ENCODE data around the gene RIPK3. TPM values are rescaled to one million over a fixed set of nuclear protein-coding genes. Genes with fewer than 3 reads are reported as not detected.

Gene RIPK3
- total and polyA plus RNA-seq, 2 of the 8 experiments (the other 6 are each of a cell fraction or from before 2014, with no cell fraction given) = 0.24 to 0.39 TPM

- ChIA-PET POLR2A (ENCODE audit: partially characterized antibody) (interaction anchor here (1.0 to 2.1 kb wide), 9 partner anchors 9 to 49 kb away, joined by 3 to 13 read pairs (median 4); partner anchors contain the start of gene TINF2), CTCF (ENCODE audit: partially characterized antibody) (interaction anchor here (0.8 to 5.5 kb wide), 8 partner anchors 11 to 87 kb away, joined by 3 to 51 read pairs (median 20); partner anchors contain the start of genes CIDEB, RABGGTA, TINF2 and TSSK4)
- no peak overlapping the region for H3K4me2 ChIP-seq (ENCODE audit: insufficient read depth in 1 of 2, low read depth in 2 of 2, low read length in 2 of 2)
- no peak overlapping the region for H2AFZ ChIP-seq (ENCODE audit: low read length)
- no peaks in the 10 kb centered on the region for H3K4me1 ChIP-seq (replicated peaks in 1 of 4; ENCODE audit: control insufficient read depth in 3 of 4, insufficient read depth in 4 of 4, low read length in 3 of 4)
- WGBS, 2 experiments (ENCODE audit: extremely low coverage in 1 of 2, insufficient coverage in 1 of 2, insufficient read length in 1 of 2, insufficient replicate concordance in 2 of 2, low coverage in 1 of 2, low lambda C conversion rate in 2 of 2, missing lambda C conversion rate in 1 of 2) = 79% methylated on average over 11 of the region's 11 CpGs; no CpG with 5 or more reads in 1 of the 2 experiments
- no peaks in the 10 kb centered on the region for H3K27me3 ChIP-seq (replicated peaks in 1 of 4; ENCODE audit: control insufficient read depth in 3 of 4, extremely low read depth in 1 of 4, insufficient read depth in 3 of 4, low read length in 3 of 4)
- no peak overlapping the region for H2BK15ac ChIP-seq (ENCODE audit: low read length)
- H3K18ac ChIP-seq (ENCODE audit: extremely low read depth, low read length) = no peak overlapping the region
- no peak overlapping the region for H2BK120ac ChIP-seq (replicated peaks; ENCODE audit: low read depth, low read length)
- H3K4me3 ChIP-seq (ENCODE audit: extremely low read depth in 1 of 4, insufficient read depth in 2 of 4, low read depth in 3 of 4, low read length in 4 of 4) = no peak overlapping the region
- no peak overlapping the region for H4K91ac ChIP-seq (replicated peaks; ENCODE audit: insufficient read length, low read length)
- DNase-seq (ENCODE audit: low read depth in 1 of 2, low spot score in 2 of 2) (no peak), FAIRE-seq (no peak)
- H3K14ac ChIP-seq (ENCODE audit: insufficient read length) = no peak overlapping the region
- H3K9me3 ChIP-seq (ENCODE audit: insufficient read depth in 2 of 2, low read depth in 1 of 2, low read length in 1 of 2) = no peaks in the 10 kb centered on the region
- no peak overlapping the region for H2AK5ac ChIP-seq (ENCODE audit: low read depth, low read length)
- no peaks in the 10 kb centered on the region for H3K79me1 ChIP-seq (ENCODE audit: low read depth, low read length)
- H3K9ac ChIP-seq (replicated peaks in 1 of 4; ENCODE audit: extremely low read depth in 1 of 4, low read depth in 3 of 4, low read length in 3 of 4) = no peak overlapping the region
- H3K23me2 ChIP-seq (ENCODE audit: low read depth, low read length) = no peaks in the 10 kb centered on the region
- TF ChIP-seq USF2 (IDR thresholded peaks at IDR 0.05; ENCODE audit: low read length) (no peak), HDAC2 (IDR thresholded peaks at IDR 0.05; ENCODE audit: borderline replicate concordance in 1 of 2, low read depth in 2 of 2, low read length in 2 of 2) (no peak), TBP (IDR thresholded peaks at IDR 0.05; ENCODE audit: low read depth, low read length) (no peak), TEAD4 (IDR thresholded peaks at IDR 0.05; ENCODE audit: low read depth, low read length) (no peak)
- TF ChIP-seq, protein P1, sequence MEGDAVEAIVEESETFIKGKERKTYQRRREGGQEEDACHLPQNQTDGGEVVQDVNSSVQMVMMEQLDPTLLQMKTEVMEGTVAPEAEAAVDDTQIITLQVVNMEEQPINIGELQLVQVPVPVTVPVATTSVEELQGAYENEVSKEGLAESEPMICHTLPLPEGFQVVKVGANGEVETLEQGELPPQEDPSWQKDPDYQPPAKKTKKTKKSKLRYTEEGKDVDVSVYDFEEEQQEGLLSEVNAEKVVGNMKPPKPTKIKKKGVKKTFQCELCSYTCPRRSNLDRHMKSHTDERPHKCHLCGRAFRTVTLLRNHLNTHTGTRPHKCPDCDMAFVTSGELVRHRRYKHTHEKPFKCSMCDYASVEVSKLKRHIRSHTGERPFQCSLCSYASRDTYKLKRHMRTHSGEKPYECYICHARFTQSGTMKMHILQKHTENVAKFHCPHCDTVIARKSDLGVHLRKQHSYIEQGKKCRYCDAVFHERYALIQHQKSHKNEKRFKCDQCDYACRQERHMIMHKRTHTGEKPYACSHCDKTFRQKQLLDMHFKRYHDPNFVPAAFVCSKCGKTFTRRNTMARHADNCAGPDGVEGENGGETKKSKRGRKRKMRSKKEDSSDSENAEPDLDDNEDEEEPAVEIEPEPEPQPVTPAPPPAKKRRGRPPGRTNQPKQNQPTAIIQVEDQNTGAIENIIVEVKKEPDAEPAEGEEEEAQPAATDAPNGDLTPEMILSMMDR (IDR thresholded peaks at IDR 0.05; ENCODE audit: control extremely low read depth in 1 of 3, insufficient read depth in 1 of 3, low read depth in 1 of 3, low read length in 3 of 3) = no peak
- no peak overlapping the region; the same call in 1 of the 2 replicates for H4K8ac ChIP-seq (ENCODE audit: extremely low read depth, insufficient read depth, low read length)
- H2BK12ac ChIP-seq (ENCODE audit: low read depth, low read length) = no peak overlapping the region
- no peak overlapping the region for H3K4ac ChIP-seq (replicated peaks; ENCODE audit: insufficient read length, low read depth, low read length)
- peaks cover 2 to 12% (median 7%) of the 10 kb centered on the region in 4 experiments; a peak in 4 of 8 replicates for H3K36me3 ChIP-seq (ENCODE audit: control insufficient read depth in 2 of 4, insufficient read depth in 4 of 4, low read length in 3 of 4)
- H3K23ac ChIP-seq (ENCODE audit: insufficient read length) = no peak overlapping the region
- H2BK5ac ChIP-seq (ENCODE audit: low read depth, low read length) = no peak overlapping the region
- H3K56ac ChIP-seq (replicated peaks; ENCODE audit: insufficient read length, low read depth, low read length) = no peak overlapping the region
- no peak overlapping the region for H3K27ac ChIP-seq (ENCODE audit: low read depth, low read length)
- peaks cover 2 to 4% of the 10 kb centered on the region in 2 experiments for H4K20me1 ChIP-seq (replicated peaks in 1 of 2; ENCODE audit: control insufficient read depth in 1 of 2, insufficient read depth in 2 of 2, low read length in 2 of 2)
- no peak overlapping the region for H2BK20ac ChIP-seq (ENCODE audit: low read length)
- H4K5ac ChIP-seq (ENCODE audit: insufficient read length, low read depth, low read length) = no peak overlapping the region
- no peaks in the 10 kb centered on the region for H3K79me2 ChIP-seq (ENCODE audit: control insufficient read depth in 1 of 2, insufficient read depth in 2 of 2, low read length in 2 of 2)
These were observed 47.5 kb downstream of the RIPK3 start for GRCh38 chr14:24292118-24292807.
